GM18951 (cell line): Measurements from ENCODE around the gene EPS8L1.
"Not testable (repeated sequence)": the region's sequence is repeated elsewhere in the genome, so short reads cannot be mapped to it uniquely, and the experiment has no call there.

ENCODE experiments used
- POLR2A ChIP-seq: IDR thresholded peaks from 4 replicates; pipeline ENCODE4 v1.6.1; 2011; ENCODE audit warnings: mild to moderate bottlenecking; ENCODE audit not compliant: insufficient read length, insufficient read depth; ENCODE audit errors: extremely low read depth
- in situ Hi-C: fragments of 300-500 bp; cut with MboI; formaldehyde crosslinking; loops from one replicate; pipeline ENCODE4 v1.12.0; 2022; ENCODE audit warnings: low sequenced_read_pairs, mixed read lengths, inconsistent platforms; ENCODE audit not compliant: unreplicated experiment

The EPS8L1 gene

DNA sequence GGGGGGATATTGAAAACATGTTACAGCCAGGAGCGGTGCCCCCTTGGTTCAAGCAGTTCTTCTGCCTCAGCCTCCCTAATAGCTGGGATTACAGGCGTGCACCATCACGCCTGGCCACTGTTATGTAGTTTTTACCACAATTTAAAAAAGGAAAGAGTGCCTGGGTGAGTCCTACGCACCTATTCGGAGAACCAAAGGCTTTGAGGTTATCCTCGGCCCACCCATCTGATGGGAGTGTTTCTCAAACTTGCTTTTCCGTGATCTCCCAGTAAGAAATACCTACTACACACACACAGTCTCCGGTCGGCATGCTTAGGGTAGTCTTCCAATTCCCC, 33.4 kb upstream of the EPS8L1 start:
- in situ Hi-C loops: no loop called here
- TF ChIP-seq POLR2A: no peak

DNA sequence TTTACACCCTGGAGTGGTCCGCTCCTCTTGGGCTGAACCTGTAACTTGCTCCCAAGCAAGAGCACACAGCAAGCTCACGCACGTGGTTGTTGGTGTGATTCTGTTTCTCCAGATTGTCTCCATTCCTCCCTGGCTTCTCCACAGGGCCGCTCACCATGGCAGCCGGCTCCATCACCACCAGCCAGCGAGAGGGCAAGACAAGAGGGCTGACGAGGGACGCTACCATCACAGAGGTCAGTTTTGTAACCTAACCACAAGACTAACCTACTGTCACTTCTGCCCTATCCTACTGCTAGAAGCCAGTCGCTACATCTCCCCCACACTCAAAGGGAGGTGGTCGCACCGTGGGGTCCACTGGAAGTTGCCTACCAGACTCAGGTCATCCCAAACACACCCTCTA, 33.0 kb upstream of the EPS8L1 start:
- in situ Hi-C loops: no loop called here
- no peak for TF ChIP-seq POLR2A

DNA sequence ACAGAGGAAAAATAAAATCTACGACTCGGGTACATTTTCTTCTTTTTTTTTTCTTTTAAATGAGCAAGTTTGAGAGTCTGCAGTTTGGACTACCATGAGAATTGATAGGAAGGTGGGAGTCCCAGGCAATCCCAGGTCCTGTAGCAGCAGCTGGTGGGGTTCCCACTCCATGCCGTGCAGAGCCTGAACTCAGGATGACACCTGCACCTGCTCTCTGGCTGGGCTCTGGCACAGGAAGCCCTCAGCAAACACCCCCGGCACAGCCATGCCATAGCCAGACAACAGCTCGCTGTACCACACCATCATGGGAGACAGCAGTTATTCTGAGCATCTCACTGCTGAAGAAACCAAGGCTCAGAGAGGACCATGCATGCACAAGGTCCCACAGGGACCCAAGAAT, 31.4 kb upstream of the EPS8L1 start:
- no peak for TF ChIP-seq POLR2A
- in situ Hi-C loops: no loop called here

DNA sequence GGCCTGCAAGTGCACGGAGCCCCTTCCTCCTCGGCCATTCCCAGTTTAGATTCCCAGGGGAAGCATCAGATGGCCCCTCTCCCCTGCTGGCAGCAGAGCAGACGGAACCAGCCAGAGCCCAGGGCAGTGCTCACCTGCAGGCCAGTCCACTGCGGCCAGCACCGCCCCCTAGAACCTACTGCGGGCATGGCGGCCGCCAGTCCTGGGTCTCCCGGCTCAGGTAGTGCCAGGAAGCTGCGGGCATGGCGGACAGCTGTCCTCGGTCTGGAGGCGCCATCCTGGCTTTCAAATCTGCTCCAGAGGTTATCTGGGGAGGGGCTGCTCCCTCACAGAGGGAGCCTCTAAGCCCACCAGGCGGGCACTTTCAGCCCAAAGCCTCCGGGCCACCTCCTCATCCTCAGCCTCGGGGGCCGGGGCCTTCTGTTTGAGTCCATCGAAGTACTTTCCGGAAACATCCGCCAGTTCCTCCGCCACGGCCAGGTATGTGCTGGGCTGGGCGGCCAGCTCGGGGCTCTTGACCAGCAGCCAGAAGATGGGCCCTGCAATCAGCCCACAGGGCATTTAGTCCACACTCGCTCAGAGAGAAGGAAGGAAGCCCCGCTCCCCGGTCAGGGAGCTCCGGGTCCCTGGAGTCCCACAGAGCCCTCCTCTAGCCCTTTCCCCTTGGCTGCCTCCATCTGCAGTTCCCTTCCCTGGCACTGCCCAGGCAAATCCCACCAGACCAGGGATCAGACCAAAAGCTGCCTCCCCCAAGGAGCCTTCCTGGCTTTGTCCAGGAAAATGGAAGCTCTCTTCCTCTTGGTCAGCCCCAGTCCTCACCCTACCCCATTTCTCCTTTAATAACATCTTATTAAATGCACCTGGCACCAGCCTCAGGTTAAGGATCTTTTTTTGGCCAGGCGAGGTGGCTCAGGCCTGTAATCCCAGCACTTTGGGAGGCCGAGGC, 30.6 kb upstream of the EPS8L1 start:
- TF ChIP-seq POLR2A: no peak
- in situ Hi-C loops: no loop called here

DNA sequence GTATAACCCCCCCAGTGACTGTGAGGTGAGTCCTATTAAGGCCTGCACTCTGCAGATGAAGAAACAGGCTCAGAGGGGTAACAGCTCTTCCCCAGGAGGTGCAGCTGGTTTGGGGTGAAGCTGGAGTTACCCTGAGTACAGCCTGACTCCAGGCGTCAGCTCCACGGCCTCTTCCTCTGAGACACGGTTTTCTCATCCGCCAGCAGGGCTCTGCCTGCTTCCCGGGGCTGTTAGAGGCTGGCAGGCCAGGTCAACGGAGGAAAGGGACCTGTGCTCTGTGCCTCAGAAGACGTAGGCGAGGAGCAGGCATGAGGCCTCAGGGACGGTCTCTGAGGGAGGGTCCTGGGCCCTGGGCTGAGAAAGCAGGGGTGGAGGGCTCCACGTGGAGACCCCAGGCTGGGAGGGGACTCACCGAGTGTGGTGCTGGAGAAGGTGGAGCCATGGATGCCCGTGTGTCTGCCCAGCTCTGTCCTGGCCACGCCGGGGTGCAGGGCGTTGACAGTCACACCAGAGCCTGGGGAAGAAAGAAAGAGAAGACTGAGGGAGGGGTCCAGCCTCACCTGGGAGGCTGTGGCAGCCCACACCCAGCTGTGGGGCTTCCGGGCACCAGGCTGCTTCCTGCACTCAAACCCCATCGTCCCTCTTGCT, 28.6 kb upstream of the EPS8L1 start:
- in situ Hi-C loops: no loop called here
- no peak for TF ChIP-seq POLR2A

DNA sequence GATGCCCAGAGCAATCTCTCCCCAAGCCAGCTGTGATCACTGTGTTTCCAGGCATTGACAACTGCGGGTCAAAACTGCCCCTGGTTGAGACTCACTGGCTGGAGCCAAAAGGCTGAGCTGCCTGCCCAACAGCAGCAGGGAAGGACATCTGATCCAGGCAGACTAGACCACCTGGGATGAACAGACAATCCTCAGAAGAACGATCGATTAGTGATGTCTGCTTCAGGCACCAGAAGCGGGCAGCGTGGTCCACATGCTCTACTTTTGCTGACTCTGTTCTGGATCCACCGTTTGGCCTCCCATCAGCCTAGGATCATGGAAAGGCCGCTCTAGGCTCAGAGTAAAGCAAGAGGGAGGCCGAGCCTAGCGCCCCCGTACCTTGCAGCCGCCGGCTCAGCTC, 27.7 kb upstream of the EPS8L1 start:
- in situ Hi-C loops: no loop called here

DNA sequence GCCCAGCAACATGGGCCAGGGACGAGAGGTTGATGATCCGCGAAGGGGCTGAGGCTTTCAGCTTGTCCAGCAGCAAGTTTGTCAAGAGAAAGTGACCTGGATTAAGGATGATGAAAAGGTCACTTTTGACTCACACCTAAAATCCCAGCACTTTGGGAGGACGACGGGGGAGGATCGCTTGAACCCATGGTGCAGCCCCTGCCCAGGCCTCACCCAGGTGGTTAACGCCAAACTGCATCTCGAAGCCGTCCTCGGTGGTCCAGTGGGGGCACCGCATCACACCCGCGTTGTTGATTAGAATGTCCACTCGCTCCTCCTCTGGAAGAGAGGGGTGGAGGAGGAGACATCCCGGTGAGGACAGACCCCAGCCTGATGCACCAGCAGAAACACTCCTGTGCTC, 27.2 kb upstream of the EPS8L1 start:
- no peak for TF ChIP-seq POLR2A
- in situ Hi-C loops: no loop called here

More for the DNA sequence above, 27.7 kb upstream of the EPS8L1 start:
- TF ChIP-seq POLR2A: no peak

DNA sequence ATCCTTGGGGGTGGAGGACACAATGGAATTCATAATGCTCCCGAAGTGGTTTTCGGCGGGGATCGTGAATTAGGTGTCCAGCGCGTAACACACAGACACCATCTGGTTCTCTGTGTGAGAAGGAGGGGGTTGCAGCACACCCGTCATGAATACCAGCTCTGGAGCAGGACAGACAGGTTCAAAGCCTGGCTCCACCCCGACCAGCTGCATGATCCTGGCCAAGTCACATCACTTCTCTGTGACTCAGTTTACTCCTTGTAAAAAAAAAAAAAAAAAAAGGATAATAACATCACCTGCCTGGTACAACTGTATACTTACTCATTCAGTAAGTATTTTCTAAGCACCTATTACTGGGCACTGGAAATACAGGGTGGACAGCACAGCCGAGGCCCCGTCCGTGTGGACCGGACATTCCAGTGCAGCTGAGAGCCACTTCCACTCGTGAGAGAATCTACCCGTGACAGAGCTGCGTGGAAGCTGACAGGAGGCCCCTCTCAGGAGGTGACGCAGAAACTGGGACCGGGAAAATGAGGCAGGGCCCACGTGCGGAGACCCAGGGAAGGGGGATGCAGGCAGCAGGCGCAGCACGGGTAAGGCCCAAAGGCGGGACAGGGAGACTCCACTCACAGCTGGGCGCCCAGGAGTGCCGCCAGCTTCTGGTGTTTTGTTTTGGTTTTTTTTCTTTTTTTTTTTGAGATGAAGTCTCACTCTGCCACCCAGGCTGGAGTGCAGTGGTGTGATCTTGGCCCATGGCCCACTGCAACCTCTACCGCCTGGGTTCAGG, 24.7 kb upstream of the EPS8L1 start:
- TF ChIP-seq POLR2A: no peak

DNA sequence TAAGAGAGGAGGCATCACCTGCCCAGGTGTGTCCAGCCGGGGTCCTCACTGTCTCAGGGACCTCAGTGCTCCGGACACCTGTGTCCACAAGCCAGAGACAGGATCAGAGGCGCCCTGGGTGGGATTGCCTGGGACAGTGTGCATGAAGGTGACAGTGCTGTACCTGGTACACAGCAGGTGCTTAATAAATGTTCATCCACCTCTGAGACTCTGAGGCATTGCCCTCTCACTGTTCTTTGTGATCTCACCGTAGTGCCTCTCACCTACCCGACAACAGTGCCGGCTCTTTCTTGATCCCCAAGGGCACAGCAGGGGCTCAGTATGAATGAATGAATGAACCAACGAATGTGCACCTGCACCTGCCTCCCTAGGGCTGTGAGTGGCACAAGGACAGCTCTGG, 21.9 kb upstream of the EPS8L1 start:
- TF ChIP-seq POLR2A: no peak
- in situ Hi-C loops: no loop called here

More for the DNA sequence above, 24.7 kb upstream of the EPS8L1 start:
- in situ Hi-C loops: no loop called here

DNA sequence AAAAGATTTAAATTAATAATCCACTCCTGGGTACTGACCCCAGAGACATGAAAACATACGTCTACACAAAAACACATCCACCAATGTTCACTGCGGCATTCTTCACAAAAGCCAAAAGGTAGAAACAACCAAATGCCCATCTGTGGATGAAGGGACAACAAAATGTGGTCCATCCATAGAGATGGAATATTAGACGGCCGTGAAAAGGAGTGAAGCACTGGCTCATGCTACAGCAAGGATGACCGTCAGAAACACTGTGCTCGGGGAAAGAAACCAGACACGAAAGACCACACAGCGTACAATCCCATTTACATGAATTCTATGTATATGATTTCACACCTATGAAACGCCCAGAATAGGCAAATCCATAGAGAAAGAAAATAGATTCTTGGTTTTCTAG, 18.8 kb upstream of the EPS8L1 start:
- TF ChIP-seq POLR2A: no peak
- in situ Hi-C loops: no loop called here

DNA sequence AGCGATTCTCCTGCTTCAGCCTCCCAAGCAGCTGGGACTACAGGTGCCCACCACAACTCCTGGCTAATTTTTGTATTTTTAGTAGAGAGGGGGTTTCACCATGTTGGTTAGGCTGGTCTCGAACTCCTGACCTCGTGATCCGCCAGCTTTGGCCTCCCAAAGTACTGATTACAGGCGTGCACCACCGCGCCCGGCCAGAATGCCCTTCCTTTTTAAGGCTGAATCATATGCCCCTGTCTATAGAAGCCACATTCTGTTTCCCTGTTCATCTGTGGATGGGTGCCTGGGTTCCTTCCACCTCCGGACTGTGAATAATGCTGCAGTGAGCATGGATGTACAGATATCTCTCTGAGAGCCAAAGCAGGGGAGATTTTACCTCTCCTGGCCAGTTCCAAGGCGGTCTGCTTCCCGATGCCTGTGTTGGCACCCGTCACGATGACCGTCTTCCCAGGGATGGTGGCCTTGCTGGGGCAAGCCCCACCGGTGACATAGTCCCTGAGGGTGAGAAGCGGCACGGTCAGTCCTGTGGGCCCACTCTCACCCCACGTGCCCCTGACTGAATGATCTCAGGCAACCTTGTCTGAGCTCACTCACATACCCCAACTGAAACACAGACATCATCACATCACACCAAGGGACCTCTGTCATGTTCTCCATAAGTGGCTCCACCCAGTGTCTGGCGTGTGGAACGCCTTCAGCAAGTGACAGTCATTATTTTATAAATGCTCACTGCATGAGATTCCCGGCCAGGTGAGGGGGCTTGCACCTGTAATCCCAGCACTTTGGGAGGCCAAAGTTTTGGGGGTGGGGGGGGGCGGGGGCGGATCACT, 16.7 kb upstream of the EPS8L1 start:
- no peak for TF ChIP-seq POLR2A
- in situ Hi-C loops: no loop called here

DNA sequence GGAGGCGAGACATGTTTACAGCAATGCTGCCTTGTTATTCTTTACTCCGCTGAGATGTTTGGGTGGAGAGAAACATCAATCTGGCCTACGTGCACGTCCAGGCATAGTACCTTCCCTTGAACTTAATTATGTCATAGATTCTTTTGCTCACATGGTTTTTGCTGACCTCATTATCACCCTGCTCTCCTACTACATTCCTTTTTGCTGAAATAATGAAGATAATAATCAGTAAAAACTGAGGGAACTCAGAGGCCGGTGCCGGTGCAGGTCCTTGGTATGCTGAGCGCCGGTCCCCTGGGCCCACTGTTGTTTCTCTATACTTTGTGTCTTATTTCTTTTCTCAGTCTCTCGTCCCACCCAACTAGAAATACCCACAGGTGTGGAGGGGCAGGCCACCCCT, 15.4 kb upstream of the EPS8L1 start:
- in situ Hi-C loops: not testable (repeated sequence)
